Lung (tissue), 12 donors: ENCODE data around the gene TRAPPC2. TPM values are rescaled to one million over a fixed set of nuclear protein-coding genes. Genes with fewer than 3 reads are reported as not detected.
"Not testable (repeated sequence)": the region's sequence is repeated elsewhere in the genome, so short reads cannot be mapped to it uniquely, and the experiment has no call there.

ENCODE experiments used
- ATAC-seq: fragments of 200-7000 bp; cut with Tn5 transposase; one replicate; pipeline ENCODE4 v1.9.1; 2020; ENCODE audit warnings: moderate number of reproducible peaks; ENCODE audit not compliant: insufficient read depth, low FRiP score
- DNase-seq, 3 donors: peaks; one replicate each; pipeline ENCODE4 v3.0.0-alpha.2; 2013 to 2017
- H3K27ac ChIP-seq, 2 donors: one replicate each; pipeline ENCODE4 v1.5.1; 2013; ENCODE audit warnings: mild to moderate bottlenecking in 2 of 2, moderate library complexity in 2 of 2, control low read depth in 1 of 2, inconsistent platforms in 1 of 2, low read depth in 1 of 2, low read length in 1 of 2
- H3K27me3 ChIP-seq, 3 donors: one replicate each; pipeline ENCODE4 v1.5.1; 2013; ENCODE audit warnings: low read length in 2 of 3; ENCODE audit not compliant: control insufficient read depth in 3 of 3, insufficient read depth in 3 of 3
- H3K36me3 ChIP-seq, 4 donors: one replicate each; pipeline ENCODE4 v1.5.1; 2013; ENCODE audit warnings: low read length in 4 of 4, mild to moderate bottlenecking in 1 of 4, moderate library complexity in 1 of 4; ENCODE audit not compliant: control insufficient read depth in 4 of 4, insufficient read depth in 4 of 4
- H3K4me1 ChIP-seq, 5 donors: one replicate each; pipeline ENCODE4 v1.5.1; 2013; ENCODE audit warnings: low read length in 5 of 5, mild to moderate bottlenecking in 2 of 5, moderate library complexity in 1 of 5; ENCODE audit not compliant: control insufficient read depth in 5 of 5, insufficient read depth in 5 of 5
- H3K4me3 ChIP-seq: one replicate; pipeline ENCODE4 v1.5.1; 2013; ENCODE audit warnings: mild to moderate bottlenecking, control low read depth, moderate library complexity
- H3K9ac ChIP-seq, 2 donors: one replicate each; pipeline ENCODE4 v1.5.1; 2013; ENCODE audit warnings: low read length in 2 of 2, control low read depth in 1 of 2; ENCODE audit not compliant: insufficient read depth in 1 of 2
- H3K9me3 ChIP-seq, 4 donors: one replicate each; pipeline ENCODE4 v1.5.1; 2013; ENCODE audit warnings: low read length in 3 of 4, mild to moderate bottlenecking in 1 of 4, moderate library complexity in 1 of 4; ENCODE audit not compliant: control insufficient read depth in 4 of 4, insufficient read depth in 3 of 4
- CTCF ChIP-seq: IDR thresholded peaks from 2 replicates; pipeline ENCODE4 v1.5.1; 2012; ENCODE audit warnings: mild to moderate bottlenecking; ENCODE audit errors: control extremely low read depth, extremely low read depth
- WGBS, 2 donors: extraction: QIAGEN DNeasy Blood & Tissue Kit; methylation state at CpG; one replicate each; pipeline ENCODE4 v1.1.7; 2013; 5-methylcytosine and 5-hydroxymethylcytosine counted together
- polyA plus RNA-seq, 2 donors: library from polyadenylated mRNA; stranded (reverse); fragments of 200-250 nt; gene quantifications; one replicate each; pipeline ENCODE4 v1.2.1, GENCODE V29; 2013
- total RNA-seq, 2 donors: library from RNA; depleted of rRNA in 1 of 2; stranded (reverse); fragments of >200 nt in 1 of 2; gene quantifications; one replicate each; pipeline ENCODE4 v1.2.1, GENCODE V29; 2014 to 2021
- donor health status: control.
- donor health status: control.
- donor health status: Bipolar disorder and iron deficiency.
- donor health status: healthy.
- donor health status: DM: yes; HTN: yes; CAD: no.

Gene TRAPPC2
- total and polyA plus RNA-seq, 4 donors, result 4.7 to 32.6 (median 10.5) TPM

GRCh38 chrX:13733506-13733905, 914 bp downstream of the TRAPPC2 start:
- ATAC-seq, result no peak

GRCh38 chrX:13732246-13733067, 2.0 kb downstream of the TRAPPC2 start:
- H3K9me3 ChIP-seq, result no peaks in the 10 kb centered on the region
- no peak for ATAC-seq
- no peak overlapping the region for H3K4me3 ChIP-seq
- H3K27ac ChIP-seq, result no peak overlapping the region
- WGBS, 2 donors, result 75 to 84% methylated on average over 7 of the region's 7 CpGs
- peaks cover 0 to 7% (median 0%) of the 10 kb centered on the region in 5 donors for H3K4me1 ChIP-seq
- no peak for TF ChIP-seq CTCF
- peak overlapping the region in 1 of 2 donors; percentile 8 for H3K9ac ChIP-seq
- H3K36me3 ChIP-seq, result peaks cover 0 to 3% (median 0%) of the 10 kb centered on the region in 4 donors
- H3K27me3 ChIP-seq, result peaks cover 0 to 12% (median 3%) of the 10 kb centered on the region in 3 donors
- DNase-seq, result no peak

More at GRCh38 chrX:13733506-13733905, 914 bp downstream of the TRAPPC2 start:
- 24 to 45% methylated on average over 4 of the region's 4 CpGs for WGBS, 2 donors
- H3K4me3 ChIP-seq, result no peak overlapping the region
- H3K9me3 ChIP-seq, result no peaks in the 10 kb centered on the region
- H3K36me3 ChIP-seq, result peaks cover 0 to 3% (median 0%) of the 10 kb centered on the region in 4 donors
- peak overlapping the region in 1 of 2 donors; percentile 93 for H3K27ac ChIP-seq
- peak overlapping the region; percentile 86 to 92 for H3K9ac ChIP-seq
- DNase-seq, result peak in 1 of 3 donors; percentile 14
- peaks cover 0 to 12% (median 3%) of the 10 kb centered on the region in 3 donors for H3K27me3 ChIP-seq
- no peak for TF ChIP-seq CTCF
- H3K4me1 ChIP-seq, result peaks cover 0 to 7% (median 0%) of the 10 kb centered on the region in 5 donors

GRCh38 chrX:13730523-13730922, 3.9 kb downstream of the TRAPPC2 start:
- not testable (repeated sequence) for H3K4me1 ChIP-seq, H3K9ac ChIP-seq, H3K9me3 ChIP-seq, DNase-seq, H3K36me3 ChIP-seq, H3K27ac ChIP-seq, ATAC-seq, H3K4me3 ChIP-seq
- H3K27me3 ChIP-seq, result peaks cover 0 to 12% (median 0%) of the 10 kb centered on the region in 3 donors
- WGBS, 2 donors, result 88 to 92% methylated on average over 1 of the region's 1 CpG

GRCh38 chrX:13726583-13726982, 7.8 kb downstream of the TRAPPC2 start:
- H3K4me1 ChIP-seq, DNase-seq, H3K9me3 ChIP-seq, ATAC-seq, H3K36me3 ChIP-seq, H3K9ac ChIP-seq, H3K4me3 ChIP-seq, H3K27ac ChIP-seq, H3K27me3 ChIP-seq: not testable (repeated sequence)
- 85 to 95% methylated on average over 2 of the region's 2 CpGs for WGBS, 2 donors

- H3K27ac ChIP-seq, H3K36me3 ChIP-seq, DNase-seq, H3K9ac ChIP-seq, H3K9me3 ChIP-seq, H3K4me3 ChIP-seq, ATAC-seq, H3K27me3 ChIP-seq: not testable (repeated sequence)
- peaks cover 0 to 10% (median 3%) of the 10 kb centered on the region in 5 donors for H3K4me1 ChIP-seq
- 86 to 87% methylated on average over 7 to 9 of the region's 9 CpGs for WGBS, 2 donors
These were observed 9.5 kb downstream of the TRAPPC2 start for GRCh38 chrX:13724878-13725277.
